GM12878 (cell line): ENCODE results near the gene COL4A1. TPM values are rescaled to one million over a fixed set of nuclear protein-coding genes. Genes with fewer than 3 reads are reported as not detected.

Source experiments
- ATAC-seq: fragments of 200-7000 bp; cut with Tn5 transposase; 3 replicates; pipeline ENCODE4 v1.9.1; 2020; ENCODE audit warnings: mild to moderate bottlenecking, moderate library complexity
- BruUV-seq: library from RNA; stranded (reverse); fragments of 400-500 nt; replicated peaks from 2 replicates; lab custom pipeline; 2021; lab: Mats Ljungman, UMichigan
- CTCF ChIA-PET: fragments of 300-600 bp; sonication (Branson Sonifier 250); formaldehyde crosslinking; extraction: SDS; loops from one replicate; lab custom pipeline; 2021; ENCODE audit warnings: inconsistent platforms; lab: Yijun Ruan, JAX
- POLR2A ChIA-PET: fragments of 350-600 bp; formaldehyde crosslinking; extraction: SDS; loops from one replicate; lab custom pipeline; 2021; ENCODE audit warnings: inconsistent platforms; lab: Charles Lee
- RAD21 ChIA-PET: fragments of 300-600 bp; sonication (Branson Sonifier 250); formaldehyde crosslinking; loops from one replicate; lab custom pipeline; 2023; ENCODE audit warnings: antibody characterized with exemption; ENCODE audit not compliant: unreplicated experiment; lab: Charles Lee
- SMC1A ChIA-PET: fragments of 300-600 bp; sonication (Branson Sonifier 250); formaldehyde crosslinking; loops from one replicate; lab custom pipeline; 2023; ENCODE audit not compliant: unreplicated experiment, uncharacterized antibody; lab: Charles Lee
- DNase-seq: peaks from one replicate; pipeline ENCODE4 v3.0.0-alpha.2; 2011; ENCODE audit warnings: low read depth, low spot score
- FAIRE-seq: peaks from 3 replicates; lab custom pipeline; 2011; peaks lifted over from hg19 to GRCh38; lab: Jason Lieb, UNC
- H2AFZ ChIP-seq: 2 replicates; pipeline ENCODE4 v1.6.0; 2011; ENCODE audit warnings: low read depth, low read length, control low read depth; ENCODE audit not compliant: control insufficient read depth
- H3K27ac ChIP-seq: 2 replicates; pipeline ENCODE4 v1.5.1; 2011; ENCODE audit warnings: control low read depth; ENCODE audit not compliant: control insufficient read depth, insufficient read depth
- H3K27me3 ChIP-seq, 2 experiments: replicated peaks in 1 of 2; 2 replicates each; pipeline versions ENCODE4 v1.6.0 to v1.6.1; 2011; ENCODE audit warnings: low read length in 1 of 2; ENCODE audit not compliant: control insufficient read depth in 2 of 2, insufficient read depth in 2 of 2
- H3K36me3 ChIP-seq, 2 experiments: 2 replicates each; pipeline ENCODE4 v1.5.1; 2011; ENCODE audit warnings: low read length in 1 of 2; ENCODE audit not compliant: control insufficient read depth in 2 of 2, insufficient read depth in 2 of 2
- H3K4me1 ChIP-seq: 2 replicates; pipeline ENCODE4 v1.6.1; 2011; ENCODE audit warnings: mild to moderate bottlenecking, low read length, moderate library complexity, mixed read lengths; ENCODE audit not compliant: control insufficient read depth, insufficient read depth
- H3K4me2 ChIP-seq: 2 replicates; pipeline ENCODE4 v1.6.0; 2011; ENCODE audit warnings: control low read depth; ENCODE audit not compliant: control insufficient read depth, insufficient read depth
- H3K4me3 ChIP-seq: fragments of 200-600 bp; sonication (generic); 2 replicates; pipeline ENCODE4 v1.5.1; 2016
- H3K79me2 ChIP-seq: 2 replicates; pipeline ENCODE4 v1.6.0; 2011; ENCODE audit warnings: low read length; ENCODE audit not compliant: control insufficient read depth, insufficient read depth
- H3K9ac ChIP-seq: 2 replicates; pipeline ENCODE4 v1.8.0; 2011; ENCODE audit warnings: low read length, control low read depth, mixed read lengths; ENCODE audit not compliant: control insufficient read depth, insufficient read depth
- H3K9me3 ChIP-seq: replicated peaks from 3 replicates; pipeline ENCODE4 v1.5.1; 2011; ENCODE audit warnings: mild to moderate bottlenecking, low read length; ENCODE audit not compliant: control insufficient read depth, insufficient read depth
- H4K20me1 ChIP-seq: 2 replicates; pipeline ENCODE4 v1.6.0; 2011; ENCODE audit not compliant: control insufficient read depth, insufficient read depth
- CBFB ChIP-seq: IDR thresholded peaks from 2 replicates; pipeline ENCODE4 v1.6.1; 2016; ENCODE audit warnings: antibody characterized with exemption, low read depth
- CREM ChIP-seq: IDR thresholded peaks from 2 replicates; pipeline ENCODE4 v1.6.1; 2014; ENCODE audit warnings: antibody characterized with exemption, low read depth
- KDM1A ChIP-seq: fragments of 200-600 bp; sonication (generic); IDR thresholded peaks from 2 replicates; pipeline ENCODE4 v1.6.1; 2016; ENCODE audit warnings: borderline replicate concordance
- NBN ChIP-seq: fragments of 450-650 bp; IDR thresholded peaks from 2 replicates; pipeline ENCODE4 v1.6.1; 2016
- NFYA ChIP-seq: IDR thresholded peaks from 2 replicates; pipeline ENCODE4 v1.6.1; 2011; ENCODE audit warnings: low read depth, mild to moderate bottlenecking, low read length, improper control_type of control experiment, borderline replicate concordance
- POLR2A ChIP-seq: IDR thresholded peaks from 2 replicates; pipeline ENCODE4 v1.6.1; 2011; ENCODE audit warnings: low read depth, mild to moderate bottlenecking, low read length
- RELA ChIP-seq: fragments of 450-650 bp; IDR thresholded peaks from 2 replicates; pipeline ENCODE4 v1.8.0; 2014; ENCODE audit warnings: borderline replicate concordance; ENCODE audit not compliant: partially characterized antibody
- TAF1 ChIP-seq: IDR thresholded peaks from 2 replicates; pipeline ENCODE4 v1.6.1; 2011; ENCODE audit warnings: mild to moderate bottlenecking, low read depth, low read length, borderline replicate concordance
- ZSCAN29 ChIP-seq: fragments of 450-650 bp; IDR thresholded peaks from 2 replicates; pipeline ENCODE4 v1.6.1; 2017; ENCODE audit warnings: mild to moderate bottlenecking, moderate library complexity
- WGBS: methylation state at CpG from one replicate; pipeline ENCODE4 v1.1.6; 2016; ENCODE audit warnings: low lambda C conversion rate; ENCODE audit not compliant: insufficient replicate concordance, insufficient coverage; ENCODE audit errors: missing lambda C conversion rate; 5-methylcytosine and 5-hydroxymethylcytosine counted together
- in situ Hi-C: fragments of 300-500 bp; cut with MboI; formaldehyde crosslinking; loops from 9 replicates; pipeline ENCODE4 v1.14.3; 2018; ENCODE audit warnings: mixed read lengths
- intact Hi-C: fragments of 100-400 bp; cut with micrococcal nuclease; formaldehyde crosslinking; loops from one replicate; pipeline ENCODE4 v1.14.2; 2022; ENCODE audit not compliant: unreplicated experiment
- polyA plus RNA-seq, 11 experiments: library from polyadenylated mRNA; depleted of rRNA in 4 of 11; unstranded in 6 of 11; stranded (reverse) in 5 of 11; fragments of >200 nt; fragmentation: Nextera tagmentation in 4 of 11; fragmentation: Illumina TruSeq in 1 of 11; extraction: Ambion mirVana in 4 of 11; extraction: Trizol in 1 of 11; gene quantifications; 1 replicate in 1 of 11; 2 replicates in 10 of 11; pipeline versions ENCODE4 v1.2.1 to v1.2.3, GENCODE V29; 2011 to 2016; ENCODE audit warnings: inconsistent platforms in 2 of 11, missing spikeins in 2 of 11, low read depth in 1 of 11
- total RNA-seq, 4 experiments: library from RNA; depleted of rRNA in 3 of 4; stranded (reverse); fragments of >200 nt in 3 of 4; fragmentation: Illumina TruSeq in 1 of 4; extraction: Trizol in 1 of 4; gene quantifications; 2 replicates each; pipeline versions ENCODE4 v1.2.1 to v1.2.3, GENCODE V29; 2013 to 2021
- TF ChIP-seq, protein P1 (sequence below): IDR thresholded peaks from 2 replicates; pipeline ENCODE4 v1.6.1; 2011; ENCODE audit warnings: low read depth, mild to moderate bottlenecking, low read length, moderate library complexity, borderline replicate concordance; ENCODE audit errors: extremely low read depth
- TF ChIP-seq, protein P2 (sequence below): fragments of 450-650 bp; IDR thresholded peaks from 2 replicates; pipeline ENCODE4 v1.6.1; 2016; ENCODE audit warnings: mild to moderate bottlenecking
- TF ChIP-seq, protein P3 (sequence below): fragments of 450-650 bp; IDR thresholded peaks from 2 replicates; pipeline ENCODE4 v1.6.1; 2014; ENCODE audit warnings: mild to moderate bottlenecking

COL4A1 gene
- total and polyA plus RNA-seq, 10 of the 15 experiments (the other 5 are each of a cell fraction or from before 2014, with no cell fraction given), result 0.07 to 0.31 (median 0.13) TPM; not detected in 6

DNA sequence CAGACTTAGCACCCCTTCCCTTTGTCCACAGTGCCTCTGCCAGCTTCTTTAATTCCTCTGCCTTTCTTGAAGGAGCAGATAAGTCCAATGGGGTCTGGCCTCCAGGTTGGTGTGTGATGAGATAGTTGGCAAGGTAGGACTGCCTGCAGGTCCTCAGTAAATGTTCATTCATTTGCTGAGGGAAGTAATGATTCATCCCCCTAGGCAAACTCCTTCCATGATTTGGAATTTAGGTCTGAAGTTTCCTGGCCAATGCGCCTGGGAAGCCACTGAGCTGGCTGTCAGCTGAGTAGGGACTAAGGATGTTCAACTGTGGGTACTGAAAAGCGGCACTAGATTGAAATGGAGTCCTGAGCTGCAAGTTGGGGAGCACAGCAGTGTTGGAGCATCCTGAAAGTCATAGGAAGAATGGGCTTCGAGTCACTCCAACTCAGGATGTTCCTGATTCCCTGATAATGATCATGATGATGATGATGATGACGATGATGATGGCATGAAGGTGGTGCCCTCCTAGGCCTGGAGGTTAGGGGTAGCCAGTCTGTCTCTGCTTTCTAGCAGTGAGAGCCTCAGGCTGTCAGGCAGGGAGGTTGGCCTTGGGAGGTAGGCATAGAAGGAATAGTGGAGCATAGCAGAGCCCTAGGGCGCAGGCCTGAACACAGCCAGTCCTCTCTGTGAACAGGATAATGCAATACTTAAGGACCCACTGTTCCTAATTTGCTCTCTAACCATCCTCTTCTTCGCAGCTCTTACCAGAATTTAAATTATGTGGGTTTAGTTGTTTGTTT is 44.9 kb upstream of the COL4A1 start (continued):
- TF ChIP-seq, protein P1, sequence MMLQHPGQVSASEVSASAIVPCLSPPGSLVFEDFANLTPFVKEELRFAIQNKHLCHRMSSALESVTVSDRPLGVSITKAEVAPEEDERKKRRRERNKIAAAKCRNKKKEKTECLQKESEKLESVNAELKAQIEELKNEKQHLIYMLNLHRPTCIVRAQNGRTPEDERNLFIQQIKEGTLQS, result no peak
- TF ChIP-seq CBFB (no peak), ZSCAN29 (no peak)
- TF ChIP-seq, all 136 proteins: peak for 0

DNA sequence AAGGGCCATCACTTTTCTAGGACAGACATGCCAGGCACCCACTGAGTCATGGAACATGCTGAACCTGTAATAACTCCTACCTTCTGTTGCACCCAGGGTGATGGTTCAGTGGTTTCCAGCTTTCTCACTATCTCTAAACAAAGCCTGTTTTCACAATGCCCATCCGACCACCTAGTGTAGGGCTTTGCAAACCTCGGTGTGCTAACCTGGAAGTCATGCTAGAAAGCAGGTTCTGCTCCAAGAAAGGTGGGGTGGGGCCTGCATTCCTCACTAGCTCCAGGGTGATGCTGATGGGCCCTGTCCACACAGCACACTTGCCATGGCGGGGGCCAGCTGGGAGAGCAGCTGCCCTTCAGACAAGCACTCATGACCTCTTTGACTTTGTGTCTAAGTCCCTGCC is 43.6 kb upstream of the COL4A1 start:
- Histone ChIP-seq H4K20me1 (no peaks in the 10 kb centered on the region), H3K4me1 (no peaks in the 10 kb centered on the region; the same call in 1 of the 2 replicates), H3K4me2 (no peak overlapping the region), H3K4me3 (no peak overlapping the region), H2AFZ (no peak overlapping the region), H3K27ac (no peak overlapping the region), H3K9ac (no peak overlapping the region), H3K9me3 (no peaks in the 10 kb centered on the region), H3K79me2 (no peaks in the 10 kb centered on the region), H3K36me3 (no peaks in the 10 kb centered on the region), H3K27me3 (peaks cover 0 to 4% of the 10 kb centered on the region in 2 experiments; a peak in 1 of 4 replicates)
- no peak for TF ChIP-seq NFYA
- TF ChIP-seq, protein P2, sequence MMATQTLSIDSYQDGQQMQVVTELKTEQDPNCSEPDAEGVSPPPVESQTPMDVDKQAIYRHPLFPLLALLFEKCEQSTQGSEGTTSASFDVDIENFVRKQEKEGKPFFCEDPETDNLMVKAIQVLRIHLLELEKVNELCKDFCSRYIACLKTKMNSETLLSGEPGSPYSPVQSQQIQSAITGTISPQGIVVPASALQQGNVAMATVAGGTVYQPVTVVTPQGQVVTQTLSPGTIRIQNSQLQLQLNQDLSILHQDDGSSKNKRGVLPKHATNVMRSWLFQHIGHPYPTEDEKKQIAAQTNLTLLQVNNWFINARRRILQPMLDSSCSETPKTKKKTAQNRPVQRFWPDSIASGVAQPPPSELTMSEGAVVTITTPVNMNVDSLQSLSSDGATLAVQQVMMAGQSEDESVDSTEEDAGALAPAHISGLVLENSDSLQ, result no peak
- TF ChIP-seq RELA, result no peak
- TF ChIP-seq, protein P3, sequence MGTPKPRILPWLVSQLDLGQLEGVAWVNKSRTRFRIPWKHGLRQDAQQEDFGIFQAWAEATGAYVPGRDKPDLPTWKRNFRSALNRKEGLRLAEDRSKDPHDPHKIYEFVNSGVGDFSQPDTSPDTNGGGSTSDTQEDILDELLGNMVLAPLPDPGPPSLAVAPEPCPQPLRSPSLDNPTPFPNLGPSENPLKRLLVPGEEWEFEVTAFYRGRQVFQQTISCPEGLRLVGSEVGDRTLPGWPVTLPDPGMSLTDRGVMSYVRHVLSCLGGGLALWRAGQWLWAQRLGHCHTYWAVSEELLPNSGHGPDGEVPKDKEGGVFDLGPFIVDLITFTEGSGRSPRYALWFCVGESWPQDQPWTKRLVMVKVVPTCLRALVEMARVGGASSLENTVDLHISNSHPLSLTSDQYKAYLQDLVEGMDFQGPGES, result no peak
- no peak for TF ChIP-seq TAF1
- no peak for TF ChIP-seq POLR2A
- TF ChIP-seq NBN, result no peak
- no peak for TF ChIP-seq KDM1A
- TF ChIP-seq CREM, result no peak
- ChIA-PET CTCF (interaction anchor here (1.0 kb wide), 1 partner anchor 38 kb away, joined by 3 read pairs; no protein-coding TSS in a partner anchor), RAD21 (interaction anchor here (1.0 to 1.2 kb wide), 2 partner anchors 22 to 94 kb away, joined by 3 read pairs; no protein-coding TSS in a partner anchor), POLR2A (no interaction called here), SMC1A (interaction anchor here (1.3 to 1.9 kb wide), 3 partner anchors 10 to 94 kb away, joined by 4 to 5 read pairs (median 4); no protein-coding TSS in a partner anchor)
- WGBS, result 0% methylated on average over 3 of the region's 3 CpGs
- DNase-seq, result no peak
- ATAC-seq, result no peak
- intact Hi-C loops, result no loop called here
- no peak for FAIRE-seq
- no TSS peak for BruUV-seq
- in situ Hi-C loops, result no loop called here
